Measurements from ENCODE around the gene CPNE5.

CPNE5 gene

GRCh38 chr6:36743538-36744303, 95.5 kb downstream of the CPNE5 start:
- peak; percentile 27 for DNase-seq (ENCODE audit: low spot score)

- DNase-seq (ENCODE audit: low spot score): no peak
Observed at GRCh38 chr6:36743032-36743431, 96.2 kb downstream of the CPNE5 start.

- DNase-seq (ENCODE audit: low spot score): no peak
Observed at GRCh38 chr6:36742146-36742545, 97.1 kb downstream of the CPNE5 start.

GRCh38 chr6:36740818-36741179, 98.4 kb downstream of the CPNE5 start:
- no peak for DNase-seq (ENCODE audit: low spot score)

DNA sequence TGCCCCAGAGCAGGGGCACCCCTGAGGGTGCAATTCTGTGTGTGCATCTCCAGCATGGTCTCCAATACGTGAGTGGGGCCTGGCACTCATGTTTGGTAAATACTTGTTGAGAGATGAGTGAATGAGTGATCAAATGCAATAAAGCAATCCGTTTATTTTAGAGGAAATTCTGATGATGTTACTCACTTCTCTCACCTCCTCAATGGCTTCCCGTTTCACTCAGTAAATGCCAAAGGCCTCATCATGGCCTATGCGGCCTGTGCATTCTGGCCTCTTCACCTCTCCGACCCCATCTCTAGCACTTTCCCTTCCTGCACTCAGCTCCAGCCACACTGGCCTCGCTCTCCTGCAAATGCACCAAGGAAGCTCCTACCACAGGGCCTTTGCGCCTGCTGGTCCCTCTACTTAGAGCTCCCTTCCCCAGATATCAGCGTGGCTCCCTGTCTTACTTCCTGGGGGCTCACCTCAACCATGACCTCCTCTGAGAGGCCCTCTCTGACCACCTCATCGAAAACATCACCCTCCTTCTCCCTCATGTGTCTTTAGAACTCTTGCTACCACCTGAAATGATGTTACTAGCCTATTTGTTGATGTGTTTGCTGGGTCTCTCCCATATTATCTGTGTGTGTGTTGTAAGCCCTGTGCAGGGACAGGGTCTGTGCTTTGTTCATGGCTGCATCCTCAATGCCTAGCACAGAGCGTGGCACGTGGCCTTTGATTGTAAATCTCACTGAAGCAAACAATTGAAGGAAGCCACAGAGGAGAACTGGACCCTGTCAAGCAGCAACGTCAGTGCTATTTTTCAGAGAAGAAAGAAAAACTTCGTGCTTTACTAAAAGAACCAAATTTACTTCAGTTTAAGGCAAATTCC, 99.1 kb downstream of the CPNE5 start:
- no peak for DNase-seq (ENCODE audit: low spot score)

DNA sequence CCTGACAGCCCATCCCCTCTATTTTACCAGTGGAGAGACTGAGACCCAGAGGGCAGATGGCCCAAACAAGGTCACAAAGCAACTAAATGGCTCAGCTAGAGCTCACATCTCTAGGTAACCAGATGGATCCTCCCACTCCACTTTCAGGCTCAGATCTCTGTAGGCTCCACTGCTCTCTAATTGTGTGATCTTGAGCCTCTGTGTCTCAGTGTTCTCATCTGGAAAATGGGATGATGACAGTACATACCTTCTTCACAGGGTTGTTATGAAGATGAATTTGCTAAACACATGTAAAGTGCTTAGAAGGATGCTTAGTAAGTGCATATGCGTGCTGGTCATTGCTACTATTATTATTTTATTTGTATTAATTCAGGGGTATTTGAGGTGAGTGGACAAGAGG, 101.1 kb downstream of the CPNE5 start:
- no peak for DNase-seq (ENCODE audit: low spot score)

GRCh38 chr6:36737043-36737785, 102.0 kb downstream of the CPNE5 start:
- no peak for DNase-seq (ENCODE audit: low spot score)

DNA sequence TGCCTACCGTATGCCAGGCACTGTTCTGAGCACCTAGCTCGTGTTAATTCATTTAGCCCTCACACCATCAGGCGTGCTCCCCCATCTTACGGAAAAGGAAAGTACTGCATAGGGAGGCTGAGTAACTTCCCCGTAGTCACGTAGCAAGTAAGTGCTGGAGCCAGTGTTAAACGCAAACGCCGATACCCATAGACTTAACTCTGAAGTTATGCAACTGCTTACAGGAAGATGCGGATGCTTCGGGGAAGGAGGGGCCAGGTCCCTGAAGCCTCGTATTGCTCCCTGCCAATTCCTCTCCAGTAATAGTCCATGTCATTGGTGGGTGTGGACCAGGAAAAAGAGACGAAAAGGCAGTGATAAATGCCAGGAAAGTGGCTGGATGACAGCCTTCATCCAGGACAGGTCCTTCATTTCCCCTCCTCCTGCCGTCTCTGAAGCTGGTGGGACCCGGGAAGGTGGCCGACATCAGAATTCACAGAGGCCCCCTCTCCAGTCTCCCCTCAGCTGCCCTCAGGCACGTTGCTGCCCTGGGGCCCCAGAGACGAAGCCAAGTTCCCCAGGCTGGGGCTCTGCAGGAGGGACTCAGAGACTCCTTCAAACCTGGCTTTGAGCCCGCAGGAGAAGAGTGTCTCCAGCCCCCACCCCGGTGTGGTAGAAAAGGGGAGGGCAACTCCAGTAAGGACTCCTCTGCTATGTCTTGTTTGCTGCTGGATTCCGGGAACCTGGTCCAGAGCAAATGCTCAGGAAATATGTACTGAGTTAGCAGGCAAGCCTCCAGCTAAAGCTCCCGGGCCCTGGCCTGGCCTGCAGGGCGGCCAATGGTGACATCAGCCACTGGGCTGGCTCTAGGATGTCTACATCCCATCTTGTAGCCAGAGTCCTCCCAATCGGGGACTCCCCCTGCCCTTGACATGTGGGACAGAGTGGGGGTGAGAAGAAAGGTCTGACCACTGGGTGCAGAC, 103.9 kb downstream of the CPNE5 start:
- DNase-seq (ENCODE audit: low spot score): no peak

GRCh38 chr6:36734486-36735060, 104.7 kb downstream of the CPNE5 start:
- no peak for DNase-seq (ENCODE audit: low spot score)

DNA sequence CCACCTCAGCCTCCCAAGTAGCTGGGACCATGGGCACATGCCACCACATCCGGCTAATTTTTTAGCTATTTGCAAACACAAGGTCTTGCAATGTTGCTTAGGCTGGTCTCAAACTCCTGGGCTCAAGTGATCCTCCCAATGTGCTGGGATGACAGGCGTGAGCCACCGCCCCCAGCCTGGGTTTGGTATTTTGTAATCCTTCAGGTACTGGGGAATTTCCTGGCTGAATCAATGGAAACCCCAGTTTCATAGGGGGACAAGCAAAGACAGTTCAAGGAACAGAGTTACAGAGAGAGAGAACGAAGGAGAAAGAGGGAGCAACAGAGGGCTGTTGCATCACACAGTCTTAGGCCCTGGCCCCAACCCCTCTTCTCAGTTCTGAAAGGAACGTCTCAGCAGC, 105.9 kb downstream of the CPNE5 start:
- DNase-seq (ENCODE audit: low spot score): no peak

DNA sequence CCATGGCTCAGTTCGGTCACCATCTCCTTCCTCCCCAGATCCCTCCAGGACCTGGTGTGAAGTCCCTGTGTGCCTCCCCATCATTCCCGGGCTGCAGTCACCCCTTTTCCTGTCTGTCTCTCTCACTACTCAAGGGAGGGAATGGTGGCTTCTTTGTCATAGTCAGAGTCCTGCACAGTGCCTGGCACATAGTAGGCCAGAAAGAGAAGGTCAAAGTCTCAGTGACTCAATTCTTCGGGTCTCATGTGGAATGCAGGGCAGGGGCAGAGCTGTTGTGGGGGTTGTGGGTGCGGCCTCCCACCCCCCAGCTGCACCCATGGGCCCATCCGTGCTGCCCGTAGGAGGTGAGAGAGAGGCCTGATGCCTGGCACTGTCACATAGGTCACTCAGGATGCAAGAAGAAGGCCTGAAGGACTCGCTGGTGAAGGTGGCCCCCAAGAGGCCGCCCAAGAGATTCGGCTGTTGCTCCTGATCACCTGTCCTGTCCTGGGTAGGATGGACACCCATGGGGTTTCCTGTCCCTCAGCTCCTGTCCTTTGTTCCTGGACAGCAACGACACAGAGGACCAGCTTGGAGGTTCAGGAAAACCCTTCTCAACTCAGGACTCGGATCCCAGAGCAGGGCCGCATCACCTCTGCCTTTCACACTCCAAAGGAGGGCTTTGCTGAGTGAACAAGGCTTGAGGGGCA, 107.5 kb downstream of the CPNE5 start:
- DNase-seq (ENCODE audit: low spot score): no peak

GRCh38 chr6:36730424-36731380, 108.5 kb downstream of the CPNE5 start:
- DNase-seq (ENCODE audit: low spot score): no peak

DNA sequence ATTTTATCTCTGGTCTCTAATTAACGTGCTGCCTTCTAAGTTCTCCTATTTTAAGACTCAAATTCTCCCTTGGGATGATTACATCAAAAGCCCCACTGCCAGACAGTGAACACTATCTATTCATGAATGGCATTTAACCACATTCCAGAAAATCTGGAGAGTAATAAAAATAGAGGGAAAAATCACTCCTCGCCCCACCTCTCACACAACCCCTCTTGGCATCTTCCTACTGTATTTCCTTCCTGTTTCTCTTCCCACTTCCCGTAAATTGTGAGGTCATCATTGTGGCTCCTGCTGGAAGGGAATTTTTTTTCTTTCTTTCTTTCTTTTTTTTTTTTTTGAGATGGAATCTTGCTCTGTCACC, 110.1 kb downstream of the CPNE5 start:
- no peak for DNase-seq (ENCODE audit: low spot score)

DNA sequence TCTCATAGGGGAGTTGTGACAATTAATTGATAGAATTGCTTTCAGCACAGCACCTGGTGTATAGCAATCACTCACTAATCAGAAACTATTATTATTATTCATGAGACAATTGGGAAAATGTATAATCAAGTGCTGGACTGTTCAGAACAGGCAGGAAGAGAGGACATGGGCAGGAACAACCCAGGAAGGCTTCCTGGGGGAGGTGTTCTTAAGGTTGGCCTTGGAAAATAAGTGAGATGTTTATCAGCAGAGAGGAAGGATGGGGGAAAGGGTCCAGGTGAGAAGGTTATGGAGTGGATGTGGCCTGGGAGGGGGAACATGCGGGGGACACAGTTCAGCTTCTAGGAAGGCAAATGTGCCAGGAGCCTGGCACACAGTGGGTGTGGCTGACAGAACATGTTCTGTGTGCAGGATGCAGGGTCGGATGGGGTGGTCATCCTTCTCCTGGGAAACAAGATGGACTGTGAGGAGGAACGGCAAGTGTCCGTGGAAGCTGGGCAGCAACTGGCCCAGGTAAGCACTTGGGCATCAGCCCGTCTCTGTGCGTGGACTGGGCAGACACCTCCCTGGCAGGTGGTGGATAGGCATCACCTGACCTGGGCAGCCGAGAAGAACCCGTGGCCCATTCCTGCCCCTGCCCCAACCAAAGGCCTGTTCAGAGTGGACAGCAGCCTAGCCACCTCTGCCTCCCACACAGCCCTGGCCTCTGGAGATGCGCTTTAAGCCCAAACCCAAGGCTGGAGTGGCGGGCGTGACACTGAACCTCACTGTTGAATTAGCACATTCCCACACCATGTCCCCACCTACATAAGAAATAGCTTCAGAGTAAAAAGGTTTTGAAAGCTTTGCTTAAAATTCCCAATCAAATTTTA, 110.7 kb downstream of the CPNE5 start:
- DNase-seq (ENCODE audit: low spot score): no peak

DNA sequence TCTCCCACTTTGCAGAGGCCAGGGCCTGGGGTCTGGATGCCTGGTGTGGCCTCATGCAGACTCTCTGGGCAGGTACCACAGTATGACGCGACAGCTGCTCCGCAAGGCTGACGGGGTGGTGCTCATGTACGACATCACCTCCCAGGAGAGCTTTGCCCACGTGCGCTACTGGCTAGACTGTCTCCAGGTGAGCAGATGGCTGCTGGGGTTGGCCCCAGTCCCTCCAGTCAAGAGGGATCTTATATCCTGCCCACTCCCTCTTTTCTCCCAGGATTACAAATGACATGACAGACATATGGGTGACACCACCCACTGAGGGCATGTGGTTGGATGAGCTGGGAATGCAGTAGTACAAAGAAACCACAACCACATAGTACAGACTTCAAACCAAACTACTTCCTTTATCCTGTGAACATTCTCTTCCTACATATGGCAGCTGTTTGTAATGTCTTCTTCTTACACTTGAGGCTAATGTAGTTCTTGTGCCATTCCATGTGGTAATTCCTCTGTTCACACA, 111.7 kb downstream of the CPNE5 start:
- no peak for DNase-seq (ENCODE audit: low spot score)

DNA sequence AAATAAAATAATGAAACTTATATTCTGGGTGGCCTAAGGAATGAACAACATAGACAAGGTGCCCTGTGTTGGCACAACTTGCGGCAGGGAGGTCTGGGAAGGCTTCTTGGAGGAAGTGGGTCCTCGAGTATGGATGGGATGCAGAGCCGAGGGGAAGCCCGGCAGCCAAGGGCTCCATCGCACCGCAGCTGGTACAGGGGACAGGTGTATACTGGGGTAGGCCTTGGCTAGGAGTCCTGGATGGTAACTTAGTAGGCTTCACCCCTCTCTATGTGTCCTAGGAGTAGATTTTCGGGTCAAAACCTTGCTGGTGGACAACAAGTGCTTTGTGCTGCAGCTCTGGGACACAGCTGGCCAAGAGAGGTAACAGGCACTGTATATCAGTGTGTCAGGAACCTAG, 113.7 kb downstream of the CPNE5 start:
- DNase-seq (ENCODE audit: low spot score): no peak

- peak; percentile 36 for DNase-seq (ENCODE audit: low spot score)
Observed at GRCh38 chr6:36724514-36725390, 114.5 kb downstream of the CPNE5 start.

Data from hematopoietic multipotent progenitor cell treated with erythropoietin and hydrocortisone succinate and interleukin-3 and kit ligand, for 15 days (in vitro differentiated cells).